ENCODE results near the gene PRDM16. TPM values are rescaled to one million over a fixed set of nuclear protein-coding genes. Genes with fewer than 3 reads are reported as not detected.

The PRDM16 gene
- total and polyA plus RNA-seq, 2 of the 13 experiments (the other 11 are each of a cell fraction or from before 2014, with no cell fraction given): 0.15 to 0.81 TPM

GRCh38 chr1:3326516-3327388, 257.7 kb downstream of the PRDM16 start (continued):
- TF ChIP-seq, protein P1, sequence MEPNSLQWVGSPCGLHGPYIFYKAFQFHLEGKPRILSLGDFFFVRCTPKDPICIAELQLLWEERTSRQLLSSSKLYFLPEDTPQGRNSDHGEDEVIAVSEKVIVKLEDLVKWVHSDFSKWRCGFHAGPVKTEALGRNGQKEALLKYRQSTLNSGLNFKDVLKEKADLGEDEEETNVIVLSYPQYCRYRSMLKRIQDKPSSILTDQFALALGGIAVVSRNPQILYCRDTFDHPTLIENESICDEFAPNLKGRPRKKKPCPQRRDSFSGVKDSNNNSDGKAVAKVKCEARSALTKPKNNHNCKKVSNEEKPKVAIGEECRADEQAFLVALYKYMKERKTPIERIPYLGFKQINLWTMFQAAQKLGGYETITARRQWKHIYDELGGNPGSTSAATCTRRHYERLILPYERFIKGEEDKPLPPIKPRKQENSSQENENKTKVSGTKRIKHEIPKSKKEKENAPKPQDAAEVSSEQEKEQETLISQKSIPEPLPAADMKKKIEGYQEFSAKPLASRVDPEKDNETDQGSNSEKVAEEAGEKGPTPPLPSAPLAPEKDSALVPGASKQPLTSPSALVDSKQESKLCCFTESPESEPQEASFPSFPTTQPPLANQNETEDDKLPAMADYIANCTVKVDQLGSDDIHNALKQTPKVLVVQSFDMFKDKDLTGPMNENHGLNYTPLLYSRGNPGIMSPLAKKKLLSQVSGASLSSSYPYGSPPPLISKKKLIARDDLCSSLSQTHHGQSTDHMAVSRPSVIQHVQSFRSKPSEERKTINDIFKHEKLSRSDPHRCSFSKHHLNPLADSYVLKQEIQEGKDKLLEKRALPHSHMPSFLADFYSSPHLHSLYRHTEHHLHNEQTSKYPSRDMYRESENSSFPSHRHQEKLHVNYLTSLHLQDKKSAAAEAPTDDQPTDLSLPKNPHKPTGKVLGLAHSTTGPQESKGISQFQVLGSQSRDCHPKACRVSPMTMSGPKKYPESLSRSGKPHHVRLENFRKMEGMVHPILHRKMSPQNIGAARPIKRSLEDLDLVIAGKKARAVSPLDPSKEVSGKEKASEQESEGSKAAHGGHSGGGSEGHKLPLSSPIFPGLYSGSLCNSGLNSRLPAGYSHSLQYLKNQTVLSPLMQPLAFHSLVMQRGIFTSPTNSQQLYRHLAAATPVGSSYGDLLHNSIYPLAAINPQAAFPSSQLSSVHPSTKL (CRISPR knock-in tag; IDR thresholded peaks at IDR 0.05): peak; percentile 64
- no peak for TF ChIP-seq ZNF713 (CRISPR knock-in tag; IDR thresholded peaks at IDR 0.05)
- TF ChIP-seq ZNF737 (CRISPR knock-in tag; IDR thresholded peaks at IDR 0.05; ENCODE audit: borderline replicate concordance): no peak
- TF ChIP-seq ZFP37 (CRISPR knock-in tag; IDR thresholded peaks at IDR 0.05; ENCODE audit: borderline replicate concordance): no peak
- no peak for TF ChIP-seq ZFP36 (IDR thresholded peaks at IDR 0.05; ENCODE audit: borderline replicate concordance, low read depth, low read length, partially characterized antibody)
- no peak for TF ChIP-seq ZNF329 (CRISPR knock-in tag; IDR thresholded peaks at IDR 0.05; ENCODE audit: low read depth)
- TF ChIP-seq ZNF101 (CRISPR knock-in tag; IDR thresholded peaks at IDR 0.05; ENCODE audit: borderline replicate concordance, low read depth): no peak
- TF ChIP-seq, protein P2, sequence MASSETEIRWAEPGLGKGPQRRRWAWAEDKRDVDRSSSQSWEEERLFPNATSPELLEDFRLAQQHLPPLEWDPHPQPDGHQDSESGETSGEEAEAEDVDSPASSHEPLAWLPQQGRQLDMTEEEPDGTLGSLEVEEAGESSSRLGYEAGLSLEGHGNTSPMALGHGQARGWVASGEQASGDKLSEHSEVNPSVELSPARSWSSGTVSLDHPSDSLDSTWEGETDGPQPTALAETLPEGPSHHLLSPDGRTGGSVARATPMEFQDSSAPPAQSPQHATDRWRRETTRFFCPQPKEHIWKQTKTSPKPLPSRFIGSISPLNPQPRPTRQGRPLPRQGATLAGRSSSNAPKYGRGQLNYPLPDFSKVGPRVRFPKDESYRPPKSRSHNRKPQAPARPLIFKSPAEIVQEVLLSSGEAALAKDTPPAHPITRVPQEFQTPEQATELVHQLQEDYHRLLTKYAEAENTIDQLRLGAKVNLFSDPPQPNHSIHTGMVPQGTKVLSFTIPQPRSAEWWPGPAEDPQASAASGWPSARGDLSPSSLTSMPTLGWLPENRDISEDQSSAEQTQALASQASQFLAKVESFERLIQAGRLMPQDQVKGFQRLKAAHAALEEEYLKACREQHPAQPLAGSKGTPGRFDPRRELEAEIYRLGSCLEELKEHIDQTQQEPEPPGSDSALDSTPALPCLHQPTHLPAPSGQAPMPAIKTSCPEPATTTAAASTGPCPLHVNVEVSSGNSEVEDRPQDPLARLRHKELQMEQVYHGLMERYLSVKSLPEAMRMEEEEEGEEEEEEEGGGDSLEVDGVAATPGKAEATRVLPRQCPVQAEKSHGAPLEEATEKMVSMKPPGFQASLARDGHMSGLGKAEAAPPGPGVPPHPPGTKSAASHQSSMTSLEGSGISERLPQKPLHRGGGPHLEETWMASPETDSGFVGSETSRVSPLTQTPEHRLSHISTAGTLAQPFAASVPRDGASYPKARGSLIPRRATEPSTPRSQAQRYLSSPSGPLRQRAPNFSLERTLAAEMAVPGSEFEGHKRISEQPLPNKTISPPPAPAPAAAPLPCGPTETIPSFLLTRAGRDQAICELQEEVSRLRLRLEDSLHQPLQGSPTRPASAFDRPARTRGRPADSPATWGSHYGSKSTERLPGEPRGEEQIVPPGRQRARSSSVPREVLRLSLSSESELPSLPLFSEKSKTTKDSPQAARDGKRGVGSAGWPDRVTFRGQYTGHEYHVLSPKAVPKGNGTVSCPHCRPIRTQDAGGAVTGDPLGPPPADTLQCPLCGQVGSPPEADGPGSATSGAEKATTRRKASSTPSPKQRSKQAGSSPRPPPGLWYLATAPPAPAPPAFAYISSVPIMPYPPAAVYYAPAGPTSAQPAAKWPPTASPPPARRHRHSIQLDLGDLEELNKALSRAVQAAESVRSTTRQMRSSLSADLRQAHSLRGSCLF (CRISPR knock-in tag; IDR thresholded peaks at IDR 0.05; ENCODE audit: borderline replicate concordance): no peak
- no peak for TF ChIP-seq CREBL2 (CRISPR knock-in tag; IDR thresholded peaks at IDR 0.05; ENCODE audit: borderline replicate concordance)
- peak; percentile 70 for TF ChIP-seq HDAC1 (CRISPR knock-in tag; IDR thresholded peaks at IDR 0.05)
- no peak for TF ChIP-seq ZNF615 (CRISPR knock-in tag; IDR thresholded peaks at IDR 0.05; ENCODE audit: borderline replicate concordance)
- no peak for TF ChIP-seq KLF13 (CRISPR knock-in tag; IDR thresholded peaks at IDR 0.05)
- no peak for TF ChIP-seq SP140L (CRISPR knock-in tag; IDR thresholded peaks at IDR 0.05; ENCODE audit: borderline replicate concordance)
- TF ChIP-seq ZNF333 (CRISPR knock-in tag; IDR thresholded peaks at IDR 0.05; ENCODE audit: borderline replicate concordance): no peak
- TF ChIP-seq XBP1 (CRISPR knock-in tag; IDR thresholded peaks at IDR 0.05): no peak
- no peak for TF ChIP-seq ZNF777 (CRISPR knock-in tag; IDR thresholded peaks at IDR 0.05)
- peak; percentile 78 for TF ChIP-seq ISL2 (CRISPR knock-in tag; IDR thresholded peaks at IDR 0.05)
- TF ChIP-seq, protein P3, sequence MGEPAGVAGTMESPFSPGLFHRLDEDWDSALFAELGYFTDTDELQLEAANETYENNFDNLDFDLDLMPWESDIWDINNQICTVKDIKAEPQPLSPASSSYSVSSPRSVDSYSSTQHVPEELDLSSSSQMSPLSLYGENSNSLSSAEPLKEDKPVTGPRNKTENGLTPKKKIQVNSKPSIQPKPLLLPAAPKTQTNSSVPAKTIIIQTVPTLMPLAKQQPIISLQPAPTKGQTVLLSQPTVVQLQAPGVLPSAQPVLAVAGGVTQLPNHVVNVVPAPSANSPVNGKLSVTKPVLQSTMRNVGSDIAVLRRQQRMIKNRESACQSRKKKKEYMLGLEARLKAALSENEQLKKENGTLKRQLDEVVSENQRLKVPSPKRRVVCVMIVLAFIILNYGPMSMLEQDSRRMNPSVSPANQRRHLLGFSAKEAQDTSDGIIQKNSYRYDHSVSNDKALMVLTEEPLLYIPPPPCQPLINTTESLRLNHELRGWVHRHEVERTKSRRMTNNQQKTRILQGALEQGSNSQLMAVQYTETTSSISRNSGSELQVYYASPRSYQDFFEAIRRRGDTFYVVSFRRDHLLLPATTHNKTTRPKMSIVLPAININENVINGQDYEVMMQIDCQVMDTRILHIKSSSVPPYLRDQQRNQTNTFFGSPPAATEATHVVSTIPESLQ (CRISPR knock-in tag; conservative IDR thresholded peaks at IDR 0.05): 0 out of 2 replicates have a peak, but pooled peaks have one; percentile 38
